Endothelial cell of umbilical vein (primary cell): ENCODE data around the gene PSME3IP1.

Experiments
- EZH2 ChIP-seq: IDR thresholded peaks from 2 replicates; pipeline ENCODE4 v1.6.1; 2012; ENCODE audit warnings: borderline replicate concordance, low read depth, mild to moderate bottlenecking, moderate library complexity, low read length, inconsistent platforms; ENCODE audit not compliant: severe bottlenecking
- FOS ChIP-seq: IDR thresholded peaks from 2 replicates; pipeline ENCODE4 v1.6.1; 2011; ENCODE audit warnings: mild to moderate bottlenecking, low read length, moderate library complexity, borderline replicate concordance; ENCODE audit not compliant: insufficient read depth
- POLR2A ChIP-seq: IDR thresholded peaks from 2 replicates; pipeline ENCODE4 v1.6.1; 2012; ENCODE audit warnings: low read depth, mild to moderate bottlenecking, control low read depth, low read length
- TF ChIP-seq, protein P1 (sequence below): IDR thresholded peaks from 2 replicates; pipeline ENCODE4 v1.6.1; 2011; ENCODE audit not compliant: insufficient read depth, insufficient read length
- TF ChIP-seq, protein P2 (sequence below), 2 donors: IDR thresholded peaks; 1 replicate in 1 of 2; 2 replicates in 1 of 2; pipeline ENCODE4 v1.5.1; 2011; ENCODE audit warnings: low read length in 2 of 2, mild to moderate bottlenecking in 2 of 2, moderate library complexity in 2 of 2, control low read depth in 1 of 2, inconsistent platforms in 1 of 2, low read depth in 1 of 2; ENCODE audit not compliant: insufficient read depth in 1 of 2; ENCODE audit errors: extremely low read depth in 1 of 2

DNA sequence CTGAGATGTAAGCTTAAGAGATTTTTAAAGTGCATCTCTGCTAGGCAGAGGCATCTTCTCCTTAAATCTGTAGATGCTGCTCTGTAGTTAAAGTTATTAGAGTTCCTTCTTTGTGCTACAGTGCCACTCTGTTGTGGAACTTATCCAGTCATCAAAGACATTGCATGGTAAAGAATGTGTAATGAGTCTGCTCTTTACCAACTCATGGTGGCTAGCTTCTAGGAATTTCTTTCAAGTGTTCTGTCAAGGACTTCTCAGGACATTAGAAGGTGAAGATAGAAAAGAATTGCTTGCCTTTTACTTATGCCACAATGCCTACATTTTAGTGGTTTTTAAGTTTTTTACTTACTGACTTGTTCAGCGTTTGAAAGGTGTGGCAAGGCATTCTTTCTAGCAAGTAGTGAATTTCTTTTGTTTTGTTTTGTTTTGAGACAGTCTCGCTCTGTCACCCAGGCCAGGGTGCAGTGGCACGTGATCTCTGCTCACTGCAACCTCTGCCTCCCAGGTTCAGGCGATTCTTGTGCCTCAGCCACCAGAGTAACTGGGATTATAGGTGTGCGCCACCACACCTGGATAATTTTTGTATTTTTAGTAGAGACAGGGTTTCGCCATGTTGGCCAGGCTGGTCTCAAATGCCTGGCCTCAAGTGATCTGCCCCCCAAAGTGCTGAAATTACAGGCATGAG, 39.0 kb upstream of the PSME3IP1 start:
- TF ChIP-seq POLR2A = no peak
- TF ChIP-seq, protein P1, sequence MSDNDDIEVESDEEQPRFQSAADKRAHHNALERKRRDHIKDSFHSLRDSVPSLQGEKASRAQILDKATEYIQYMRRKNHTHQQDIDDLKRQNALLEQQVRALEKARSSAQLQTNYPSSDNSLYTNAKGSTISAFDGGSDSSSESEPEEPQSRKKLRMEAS = no peak
- TF ChIP-seq, protein P2, sequence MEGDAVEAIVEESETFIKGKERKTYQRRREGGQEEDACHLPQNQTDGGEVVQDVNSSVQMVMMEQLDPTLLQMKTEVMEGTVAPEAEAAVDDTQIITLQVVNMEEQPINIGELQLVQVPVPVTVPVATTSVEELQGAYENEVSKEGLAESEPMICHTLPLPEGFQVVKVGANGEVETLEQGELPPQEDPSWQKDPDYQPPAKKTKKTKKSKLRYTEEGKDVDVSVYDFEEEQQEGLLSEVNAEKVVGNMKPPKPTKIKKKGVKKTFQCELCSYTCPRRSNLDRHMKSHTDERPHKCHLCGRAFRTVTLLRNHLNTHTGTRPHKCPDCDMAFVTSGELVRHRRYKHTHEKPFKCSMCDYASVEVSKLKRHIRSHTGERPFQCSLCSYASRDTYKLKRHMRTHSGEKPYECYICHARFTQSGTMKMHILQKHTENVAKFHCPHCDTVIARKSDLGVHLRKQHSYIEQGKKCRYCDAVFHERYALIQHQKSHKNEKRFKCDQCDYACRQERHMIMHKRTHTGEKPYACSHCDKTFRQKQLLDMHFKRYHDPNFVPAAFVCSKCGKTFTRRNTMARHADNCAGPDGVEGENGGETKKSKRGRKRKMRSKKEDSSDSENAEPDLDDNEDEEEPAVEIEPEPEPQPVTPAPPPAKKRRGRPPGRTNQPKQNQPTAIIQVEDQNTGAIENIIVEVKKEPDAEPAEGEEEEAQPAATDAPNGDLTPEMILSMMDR (IDR thresholded peaks at IDR 0.05; ENCODE audit: extremely low read depth in 1 of 2, insufficient read depth in 1 of 2, low read depth in 1 of 2, low read length in 2 of 2) = no peak
- TF ChIP-seq EZH2 = no peak
- no peak for TF ChIP-seq FOS
